Uterus (tissue), 2 donors: ENCODE data around the gene SIK1.

Experiments
- POLR2A ChIP-seq, 2 donors: fragments of 450-650 bp; IDR thresholded peaks; one replicate each; pipeline ENCODE4 v1.6.1; 2016; ENCODE audit warnings: antibody characterized with exemption in 2 of 2, mild to moderate bottlenecking in 1 of 2, moderate library complexity in 1 of 2
- TF ChIP-seq, protein P1 (sequence below), 4 experiments: fragments of 200-600 bp in 2 of 4; fragments of 450-650 bp in 2 of 4; sonication (generic) in 2 of 4; IDR thresholded peaks; one replicate each; pipeline ENCODE4 v1.5.1; 2016 to 2019; ENCODE audit warnings: antibody characterized with exemption in 4 of 4, mild to moderate bottlenecking in 2 of 4, moderate library complexity in 1 of 4

DNA sequence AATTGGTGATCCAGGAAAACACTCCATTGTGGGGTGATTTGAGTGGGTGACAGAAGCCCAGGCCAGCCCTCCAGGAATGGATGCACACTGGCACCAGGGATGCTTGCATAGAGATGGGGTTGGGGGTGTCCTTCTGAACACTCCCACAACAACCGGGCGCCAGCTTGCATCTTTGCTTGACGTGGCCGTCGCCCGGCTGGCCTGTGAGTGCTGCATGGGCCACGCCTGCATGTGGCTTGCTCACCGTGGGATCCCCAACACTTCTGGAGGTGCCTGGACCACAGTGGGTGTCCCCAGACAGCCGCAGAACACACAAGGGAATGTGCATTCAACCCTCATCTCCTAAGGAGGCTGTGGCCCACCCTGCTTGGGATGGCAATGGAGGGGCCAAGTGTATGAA lies 55.1 kb downstream of the SIK1 start:
- TF ChIP-seq, protein P1, sequence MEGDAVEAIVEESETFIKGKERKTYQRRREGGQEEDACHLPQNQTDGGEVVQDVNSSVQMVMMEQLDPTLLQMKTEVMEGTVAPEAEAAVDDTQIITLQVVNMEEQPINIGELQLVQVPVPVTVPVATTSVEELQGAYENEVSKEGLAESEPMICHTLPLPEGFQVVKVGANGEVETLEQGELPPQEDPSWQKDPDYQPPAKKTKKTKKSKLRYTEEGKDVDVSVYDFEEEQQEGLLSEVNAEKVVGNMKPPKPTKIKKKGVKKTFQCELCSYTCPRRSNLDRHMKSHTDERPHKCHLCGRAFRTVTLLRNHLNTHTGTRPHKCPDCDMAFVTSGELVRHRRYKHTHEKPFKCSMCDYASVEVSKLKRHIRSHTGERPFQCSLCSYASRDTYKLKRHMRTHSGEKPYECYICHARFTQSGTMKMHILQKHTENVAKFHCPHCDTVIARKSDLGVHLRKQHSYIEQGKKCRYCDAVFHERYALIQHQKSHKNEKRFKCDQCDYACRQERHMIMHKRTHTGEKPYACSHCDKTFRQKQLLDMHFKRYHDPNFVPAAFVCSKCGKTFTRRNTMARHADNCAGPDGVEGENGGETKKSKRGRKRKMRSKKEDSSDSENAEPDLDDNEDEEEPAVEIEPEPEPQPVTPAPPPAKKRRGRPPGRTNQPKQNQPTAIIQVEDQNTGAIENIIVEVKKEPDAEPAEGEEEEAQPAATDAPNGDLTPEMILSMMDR (IDR thresholded peaks at IDR 0.05), result no peak
- TF ChIP-seq POLR2A (IDR thresholded peaks at IDR 0.05), result no peak
